HEK293 (cell line): ENCODE measurements around the gene ILKAP.

Experiments used
- CTCF ChIA-PET: fragments of 350-600 bp; formaldehyde crosslinking; extraction: SDS; loops from one replicate; lab custom pipeline; 2021; ENCODE audit warnings: antibody characterized with exemption; lab: Yijun Ruan, JAX
- POLR2A ChIA-PET: fragments of 300-600 bp; formaldehyde crosslinking; extraction: SDS; loops from one replicate; lab custom pipeline; 2020; ENCODE audit warnings: antibody characterized with exemption, inconsistent platforms; lab: Yijun Ruan, JAX
- H3K27ac ChIP-seq: fragments of 200-500 bp; sonication (Bioruptor generic); 2 replicates; pipeline ENCODE4 v1.5.1; 2014; ENCODE audit warnings: low read depth, low read length, control low read depth, inconsistent platforms; ENCODE audit errors: extremely low read depth
- H3K36me3 ChIP-seq, 2 experiments: fragments of 200-500 bp in 1 of 2; sonication (Bioruptor generic) in 1 of 2; 1 replicate in 1 of 2; 2 replicates in 1 of 2; pipeline ENCODE4 v1.5.1; 2014 to 2017; ENCODE audit warnings: inconsistent platforms in 2 of 2, low read length in 2 of 2; ENCODE audit not compliant: control insufficient read depth in 2 of 2, insufficient read depth in 1 of 2
- H3K4me1 ChIP-seq: fragments of 200-500 bp; sonication (Bioruptor generic); 2 replicates; pipeline ENCODE4 v1.5.1; 2014; ENCODE audit warnings: mild to moderate bottlenecking, low read length, inconsistent platforms; ENCODE audit not compliant: control insufficient read depth, insufficient read depth
- H3K4me3 ChIP-seq: 2 replicates; pipeline ENCODE4 v1.5.1; 2011; ENCODE audit warnings: low read depth, mild to moderate bottlenecking, control low read depth, low read length, moderate library complexity
- H3K9me3 ChIP-seq: fragments of 200-500 bp; sonication (Bioruptor generic); 2 replicates; pipeline ENCODE4 v1.5.1; 2014; ENCODE audit warnings: low read depth, low read length, inconsistent platforms; ENCODE audit not compliant: control insufficient read depth, insufficient read depth
- EGR2 ChIP-seq: fragments of 450-650 bp; formaldehyde crosslinking; IDR thresholded peaks from 2 replicates; pipeline ENCODE4 v1.5.1; 2016; ENCODE audit warnings: low read depth, missing biosample characterization, missing genetic modification characterization
- GLI4 ChIP-seq: fragments of 450-650 bp; formaldehyde crosslinking; IDR thresholded peaks from 2 replicates; pipeline ENCODE4 v1.5.1; 2016; ENCODE audit warnings: missing biosample characterization, missing genetic modification characterization
- HOXC10 ChIP-seq: sonication (generic); formaldehyde crosslinking; IDR thresholded peaks from 2 replicates; pipeline ENCODE4 v1.8.1; 2023; ENCODE audit warnings: mild to moderate bottlenecking, missing genetic modification reagents
- IKZF3 ChIP-seq: fragments of 450-650 bp; IDR thresholded peaks from 2 replicates; pipeline ENCODE4 v1.5.0; 2018; ENCODE audit warnings: missing biosample characterization, mild to moderate bottlenecking, missing genetic modification characterization, moderate library complexity
- OVOL3 ChIP-seq: fragments of 450-650 bp; formaldehyde crosslinking; IDR thresholded peaks from 2 replicates; pipeline ENCODE4 v1.5.1; 2016; ENCODE audit warnings: missing biosample characterization, missing genetic modification characterization
- PRDM1 ChIP-seq: fragments of 450-650 bp; formaldehyde crosslinking; IDR thresholded peaks from 2 replicates; pipeline ENCODE4; 2016; ENCODE audit warnings: missing biosample characterization, missing genetic modification characterization
- SP7 ChIP-seq: fragments of 450-650 bp; formaldehyde crosslinking; IDR thresholded peaks from 2 replicates; pipeline ENCODE4 v1.5.1; 2016; ENCODE audit warnings: missing biosample characterization, missing genetic modification characterization
- ZBTB26 ChIP-seq: fragments of 450-650 bp; formaldehyde crosslinking; optimal IDR thresholded peaks from 2 replicates; pipeline ENCODE3; 2016; ENCODE audit warnings: missing biosample characterization, mild to moderate bottlenecking, missing genetic modification characterization
- ZBTB8A ChIP-seq: fragments of 450-650 bp; formaldehyde crosslinking; IDR thresholded peaks from 2 replicates; pipeline ENCODE4 v1.5.1; 2016; ENCODE audit warnings: missing biosample characterization, missing genetic modification characterization
- ZIC2 ChIP-seq: fragments of 450-650 bp; formaldehyde crosslinking; IDR thresholded peaks from 2 replicates; pipeline ENCODE4 v1.5.1; 2016; ENCODE audit warnings: missing biosample characterization, missing genetic modification characterization
- ZNF324 ChIP-seq: fragments of 450-650 bp; formaldehyde crosslinking; IDR thresholded peaks from 2 replicates; pipeline ENCODE4 v1.5.1; 2016; ENCODE audit warnings: missing biosample characterization, missing genetic modification characterization
- ZNF335 ChIP-seq: fragments of 450-650 bp; formaldehyde crosslinking; conservative IDR thresholded peaks from 2 replicates; pipeline ENCODE4 v1.5.1; 2016; ENCODE audit warnings: missing biosample characterization, missing genetic modification characterization
- ZNF362 ChIP-seq: fragments of 450-650 bp; formaldehyde crosslinking; IDR thresholded peaks from 2 replicates; pipeline ENCODE4 v1.5.1; 2016; ENCODE audit warnings: missing biosample characterization, missing genetic modification characterization
- ZNF514 ChIP-seq: fragments of 450-650 bp; formaldehyde crosslinking; IDR thresholded peaks from 2 replicates; pipeline ENCODE4 v1.5.1; 2016; ENCODE audit warnings: missing biosample characterization, missing genetic modification characterization
- ZNF777 ChIP-seq: fragments of 450-650 bp; formaldehyde crosslinking; IDR thresholded peaks from 2 replicates; pipeline ENCODE4 v1.5.1; 2017; ENCODE audit warnings: missing biosample characterization, missing genetic modification characterization, borderline replicate concordance
- TF ChIP-seq, protein P1 (sequence below): fragments of 450-650 bp; formaldehyde crosslinking; IDR thresholded peaks from 2 replicates; pipeline ENCODE4 v1.5.1; 2016; ENCODE audit warnings: missing biosample characterization, missing genetic modification characterization

Gene ILKAP

GRCh38 chr2:238202326-238203093, 985 bp downstream of the ILKAP start:
- H3K4me3 ChIP-seq = peak overlapping the region; percentile 79
- H3K4me1 ChIP-seq = peaks cover 6% of the 10 kb centered on the region
- TF ChIP-seq GLI4 = no peak
- TF ChIP-seq, protein P1, sequence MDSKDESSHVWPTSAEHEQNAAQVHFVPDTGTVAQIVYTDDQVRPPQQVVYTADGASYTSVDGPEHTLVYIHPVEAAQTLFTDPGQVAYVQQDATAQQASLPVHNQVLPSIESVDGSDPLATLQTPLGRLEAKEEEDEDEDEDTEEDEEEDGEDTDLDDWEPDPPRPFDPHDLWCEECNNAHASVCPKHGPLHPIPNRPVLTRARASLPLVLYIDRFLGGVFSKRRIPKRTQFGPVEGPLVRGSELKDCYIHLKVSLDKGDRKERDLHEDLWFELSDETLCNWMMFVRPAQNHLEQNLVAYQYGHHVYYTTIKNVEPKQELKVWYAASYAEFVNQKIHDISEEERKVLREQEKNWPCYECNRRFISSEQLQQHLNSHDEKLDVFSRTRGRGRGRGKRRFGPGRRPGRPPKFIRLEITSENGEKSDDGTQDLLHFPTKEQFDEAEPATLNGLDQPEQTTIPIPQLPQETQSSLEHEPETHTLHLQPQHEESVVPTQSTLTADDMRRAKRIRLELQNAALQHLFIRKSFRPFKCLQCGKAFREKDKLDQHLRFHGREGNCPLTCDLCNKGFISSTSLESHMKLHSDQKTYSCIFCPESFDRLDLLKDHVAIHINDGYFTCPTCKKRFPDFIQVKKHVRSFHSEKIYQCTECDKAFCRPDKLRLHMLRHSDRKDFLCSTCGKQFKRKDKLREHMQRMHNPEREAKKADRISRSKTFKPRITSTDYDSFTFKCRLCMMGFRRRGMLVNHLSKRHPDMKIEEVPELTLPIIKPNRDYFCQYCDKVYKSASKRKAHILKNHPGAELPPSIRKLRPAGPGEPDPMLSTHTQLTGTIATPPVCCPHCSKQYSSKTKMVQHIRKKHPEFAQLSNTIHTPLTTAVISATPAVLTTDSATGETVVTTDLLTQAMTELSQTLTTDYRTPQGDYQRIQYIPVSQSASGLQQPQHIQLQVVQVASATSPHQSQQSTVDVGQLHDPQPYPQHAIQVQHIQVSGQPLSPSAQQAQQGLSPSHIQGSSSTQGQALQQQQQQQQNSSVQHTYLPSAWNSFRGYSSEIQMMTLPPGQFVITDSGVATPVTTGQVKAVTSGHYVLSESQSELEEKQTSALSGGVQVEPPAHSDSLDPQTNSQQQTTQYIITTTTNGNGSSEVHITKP (tag by site-specific recombination) = peak; percentile 95
- TF ChIP-seq HOXC10 (CRISPR knock-in tag) = no peak
- peak; percentile 70 for TF ChIP-seq SP7 (tag by site-specific recombination)
- TF ChIP-seq ZBTB8A (tag by site-specific recombination) = peak; percentile 15; the same call in 1 of the 2 replicates
- peak; percentile 37 for TF ChIP-seq ZBTB26 (tag by site-specific recombination)
- TF ChIP-seq ZIC2 (tag by site-specific recombination) = peak; percentile 70
- TF ChIP-seq ZNF324 (tag by site-specific recombination) = no peak
- TF ChIP-seq ZNF335 (tag by site-specific recombination) = 0 out of 2 replicates have a peak, but pooled peaks have one; percentile 43
- no peak for TF ChIP-seq ZNF514 (tag by site-specific recombination)
- no peak for TF ChIP-seq OVOL3 (tag by site-specific recombination)
- TF ChIP-seq ZNF777 (tag by site-specific recombination) = no peak
- TF ChIP-seq IKZF3 (tag by site-specific recombination) = no peak
- TF ChIP-seq PRDM1 (tag by site-specific recombination) = peak; percentile 8; the same call in 1 of the 2 replicates
- CTCF ChIA-PET = interaction anchor here (0.7 to 1.2 kb wide), 5 partner anchors 15 to 81 kb away, joined by 3 to 5 read pairs (median 4); no protein-coding TSS in a partner anchor
- peaks cover 0 to 11% of the 10 kb centered on the region in 2 experiments; a peak in 1 of 3 replicates for H3K36me3 ChIP-seq
- POLR2A ChIA-PET = interaction anchor here (0.7 to 1.7 kb wide), 5 partner anchors 26 to 42 kb away, joined by 3 to 5 read pairs (median 4); no protein-coding TSS in a partner anchor
- H3K27ac ChIP-seq = peak overlapping the region; percentile 95
- H3K9me3 ChIP-seq = no peaks in the 10 kb centered on the region

- no peak overlapping the region for H3K27ac ChIP-seq
- H3K4me3 ChIP-seq = no peak overlapping the region
- no peaks in the 10 kb centered on the region for H3K9me3 ChIP-seq
- ChIA-PET CTCF (interaction anchor here (0.6 kb wide), 1 partner anchor 90 kb away, joined by 3 read pairs; the partner anchor contains the start of gene ESPNL), POLR2A (interaction anchor here (0.7 to 0.8 kb wide), 2 partner anchors 14 to 21 kb away, joined by 6 to 15 read pairs; no protein-coding TSS in a partner anchor)
- 0 out of 2 replicates have a peak, but pooled peaks cover 2% of the 10 kb centered on the region for H3K4me1 ChIP-seq
- H3K36me3 ChIP-seq = peaks cover 68 to 94% of the 10 kb centered on the region in 2 experiments
- TF ChIP-seq EGR2 (tag by site-specific recombination) (no peak), ZNF362 (tag by site-specific recombination) (no peak)
Observed at GRCh38 chr2:238190445-238190844, 13.1 kb downstream of the ILKAP start.
